Endothelial cell of umbilical vein (primary cell): ENCODE measurements around the gene TPD52L2. TPM values are rescaled to one million over a fixed set of nuclear protein-coding genes. Genes with fewer than 3 reads are reported as not detected.

Experiments
- BruUV-seq: library from RNA; stranded (reverse); fragments of 400-500 nt; replicated peaks from 2 replicates; lab custom pipeline; 2021; lab: Mats Ljungman, UMichigan
- CTCF ChIA-PET: fragments of 300-600, 350-600 bp; sonication (Branson Sonifier 250); formaldehyde crosslinking; loops from one replicate; lab custom pipeline; 2021; ENCODE audit warnings: antibody characterized with exemption, inconsistent platforms; lab: Charles Lee
- POLR2A ChIA-PET: fragments of 300-600, 350-600 bp; sonication (Branson Sonifier 250); formaldehyde crosslinking; loops from one replicate; lab custom pipeline; 2021; ENCODE audit warnings: antibody characterized with exemption, inconsistent platforms; lab: Charles Lee
- DNase-seq: peaks from one replicate; pipeline ENCODE4 v3.0.0-alpha.2; 2011; ENCODE audit warnings: low read depth, low spot score
- FAIRE-seq: peaks from 2 replicates; lab custom pipeline; 2011; peaks lifted over from hg19 to GRCh38; lab: Jason Lieb, UNC
- H2AFZ ChIP-seq: 2 replicates; pipeline ENCODE4 v1.6.0; 2012; ENCODE audit warnings: low read depth, low read length, control low read depth, inconsistent platforms
- H3K27ac ChIP-seq: 2 replicates; pipeline ENCODE4 v1.5.1; 2011; ENCODE audit warnings: low read depth, mild to moderate bottlenecking, control low read depth, low read length, moderate library complexity; ENCODE audit not compliant: insufficient read depth
- H3K27me3 ChIP-seq, 2 experiments: 2 replicates each; pipeline versions ENCODE4 v1.6.0 to v1.6.1; 2011; ENCODE audit warnings: low read length in 2 of 2, mixed read lengths in 1 of 2; ENCODE audit not compliant: control insufficient read depth in 2 of 2, insufficient read depth in 2 of 2
- H3K36me3 ChIP-seq, 2 experiments: 2 replicates in 1 of 2; 3 replicates in 1 of 2; pipeline ENCODE4 v1.5.1; 2011; ENCODE audit warnings: low read length in 2 of 2, mild to moderate bottlenecking in 1 of 2, moderate library complexity in 1 of 2; ENCODE audit not compliant: control insufficient read depth in 2 of 2, insufficient read depth in 2 of 2; ENCODE audit errors: extremely low read depth in 1 of 2
- H3K4me1 ChIP-seq: 3 replicates; pipeline ENCODE4 v1.5.1; 2011; ENCODE audit warnings: mild to moderate bottlenecking, low read length; ENCODE audit not compliant: control insufficient read depth, insufficient read depth; ENCODE audit errors: extremely low read depth
- H3K4me2 ChIP-seq: 2 replicates; pipeline ENCODE4 v1.6.1; 2011; ENCODE audit warnings: low read length, control low read depth, mixed read lengths; ENCODE audit not compliant: insufficient read depth
- H3K4me3 ChIP-seq, 3 experiments: fragments of 200-600 bp in 1 of 3; sonication (generic), shearing (Covaris generic) in 1 of 3; replicated peaks in 1 of 3; 2 replicates each; pipeline ENCODE4 v1.5.1; 2011 to 2016; ENCODE audit warnings: control low read depth in 3 of 3, low read length in 3 of 3, mild to moderate bottlenecking in 2 of 3, inconsistent platforms in 1 of 3, low read depth in 1 of 3, moderate library complexity in 1 of 3; ENCODE audit not compliant: insufficient read depth in 1 of 3
- H3K79me2 ChIP-seq: 2 replicates; pipeline ENCODE4 v1.6.0; 2012; ENCODE audit warnings: low read length, inconsistent platforms; ENCODE audit not compliant: control insufficient read depth, insufficient read depth
- H3K9ac ChIP-seq: replicated peaks from 2 replicates; pipeline ENCODE3; 2011; ENCODE audit warnings: low read length, control low read depth; ENCODE audit not compliant: insufficient read depth; ENCODE audit errors: extremely low read depth
- H3K9me1 ChIP-seq: replicated peaks from 3 replicates; pipeline ENCODE4 v1.6.0; 2011; ENCODE audit warnings: mild to moderate bottlenecking, low read length; ENCODE audit not compliant: control insufficient read depth, insufficient read depth; ENCODE audit errors: extremely low read depth
- H3K9me3 ChIP-seq: replicated peaks from 2 replicates; pipeline ENCODE4 v1.5.1; 2012; ENCODE audit warnings: low read length, inconsistent platforms; ENCODE audit not compliant: control insufficient read depth, insufficient read depth
- H4K20me1 ChIP-seq: replicated peaks from 2 replicates; pipeline ENCODE3; 2011; ENCODE audit warnings: mild to moderate bottlenecking, low read length; ENCODE audit not compliant: control insufficient read depth, insufficient read depth; ENCODE audit errors: extremely low read depth
- CTCF ChIP-seq, 2 donors: IDR thresholded peaks; 1 replicate in 1 of 2; 2 replicates in 1 of 2; pipeline ENCODE4 v1.5.1; 2011; ENCODE audit warnings: low read length in 2 of 2, mild to moderate bottlenecking in 2 of 2, moderate library complexity in 2 of 2, control low read depth in 1 of 2, inconsistent platforms in 1 of 2, low read depth in 1 of 2; ENCODE audit not compliant: insufficient read depth in 1 of 2; ENCODE audit errors: extremely low read depth in 1 of 2
- EZH2 ChIP-seq: IDR thresholded peaks from 2 replicates; pipeline ENCODE4 v1.6.1; 2012; ENCODE audit warnings: borderline replicate concordance, low read depth, mild to moderate bottlenecking, moderate library complexity, low read length, inconsistent platforms; ENCODE audit not compliant: severe bottlenecking
- FOS ChIP-seq: IDR thresholded peaks from 2 replicates; pipeline ENCODE4 v1.6.1; 2011; ENCODE audit warnings: mild to moderate bottlenecking, low read length, moderate library complexity, borderline replicate concordance; ENCODE audit not compliant: insufficient read depth
- GATA2 ChIP-seq: IDR thresholded peaks from 2 replicates; pipeline ENCODE4 v1.7.0; 2011; ENCODE audit warnings: low read depth, mild to moderate bottlenecking, moderate library complexity, mixed read lengths, low read length; ENCODE audit not compliant: insufficient read length, insufficient read depth
- JUN ChIP-seq: IDR thresholded peaks from 2 replicates; pipeline ENCODE4 v1.6.1; 2011; ENCODE audit warnings: borderline replicate concordance, low read depth; ENCODE audit not compliant: insufficient read length, insufficient read depth
- MYC ChIP-seq: IDR thresholded peaks from one replicate; pipeline ENCODE4 v1.6.1; 2011; ENCODE audit warnings: mild to moderate bottlenecking, low read depth, low read length
- POLR2A ChIP-seq: IDR thresholded peaks from 2 replicates; pipeline ENCODE4 v1.6.1; 2012; ENCODE audit warnings: low read depth, mild to moderate bottlenecking, control low read depth, low read length
- POLR2AphosphoS5 ChIP-seq: IDR thresholded peaks from 2 replicates; pipeline ENCODE4 v1.6.1; 2012; ENCODE audit warnings: low read depth, mild to moderate bottlenecking, control low read depth, low read length, moderate library complexity; ENCODE audit not compliant: insufficient read depth
- dilution Hi-C: fragments of 300-500 bp; cut with MboI; formaldehyde crosslinking; loops from one replicate; pipeline ENCODE4 v1.15.0; 2019; ENCODE audit warnings: low sequenced_read_pairs; ENCODE audit not compliant: extremely low pct_ligation_motif_present
- intact Hi-C: fragments of 100-400 bp; cut with micrococcal nuclease; formaldehyde crosslinking; loops from one replicate; pipeline ENCODE4 v1.10.0; 2022
- polyA plus RNA-seq, 4 experiments: library from polyadenylated mRNA; depleted of rRNA in 3 of 4; stranded (reverse) in 3 of 4; unstranded in 1 of 4; fragments of >200 nt; gene quantifications; 2 replicates each; pipeline versions ENCODE4 v1.2.1 to v1.2.3, GENCODE V29; 2011 to 2012; ENCODE audit warnings: missing spikeins in 1 of 4
- total RNA-seq: library from RNA; stranded (reverse); gene quantifications from 2 replicates; pipeline ENCODE4 v1.2.3, GENCODE V29; 2021
- TF ChIP-seq, protein P1 (sequence below): IDR thresholded peaks from 2 replicates; pipeline ENCODE4 v1.6.1; 2011; ENCODE audit not compliant: insufficient read depth, insufficient read length

TPD52L2 gene
- total and polyA plus RNA-seq, 2 donors (not counting 3 experiments of a cell fraction or from before 2014, with no cell fraction given): 123 to 142 TPM

GRCh38 chr20:63843778-63844177 is 21.3 kb upstream of the TPD52L2 start:
- DNase-seq (no peak), FAIRE-seq (no peak)
- Histone ChIP-seq H3K9me3 (no peaks in the 10 kb centered on the region), H3K9ac (no peak overlapping the region), H3K4me3 (no peak overlapping the region), H4K20me1 (no peaks in the 10 kb centered on the region), H3K4me1 (peaks cover 25% of the 10 kb centered on the region), H3K27me3 (no peaks in the 10 kb centered on the region), H3K4me2 (no peak overlapping the region), H3K36me3 (no peaks in the 10 kb centered on the region), H3K79me2 (no peaks in the 10 kb centered on the region), H3K27ac (no peak overlapping the region), H2AFZ (no peak overlapping the region), H3K9me1 (no peaks in the 10 kb centered on the region)
- ChIA-PET CTCF (no interaction called here), POLR2A (no interaction called here)
- BruUV-seq: no TSS peak
- intact Hi-C loops: no loop called here
- dilution Hi-C loops: no loop called here
- TF ChIP-seq POLR2A (no peak), FOS (no peak), GATA2 (no peak), CTCF (IDR thresholded peaks at IDR 0.05; ENCODE audit: extremely low read depth in 1 of 2, insufficient read depth in 1 of 2, low read depth in 1 of 2, low read length in 2 of 2) (no peak), JUN (no peak), MYC (no peak), EZH2 (no peak), POLR2AphosphoS5 (no peak)
- TF ChIP-seq, protein P1, sequence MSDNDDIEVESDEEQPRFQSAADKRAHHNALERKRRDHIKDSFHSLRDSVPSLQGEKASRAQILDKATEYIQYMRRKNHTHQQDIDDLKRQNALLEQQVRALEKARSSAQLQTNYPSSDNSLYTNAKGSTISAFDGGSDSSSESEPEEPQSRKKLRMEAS: no peak
